Keratinocyte (primary cell): ENCODE measurements around the gene BORCS5.

ENCODE experiments used
- CTCF ChIP-seq, 3 experiments: IDR thresholded peaks in 1 of 3; conservative IDR thresholded peaks in 1 of 3; optimal IDR thresholded peaks in 1 of 3; 2 replicates in 2 of 3; 3 replicates in 1 of 3; pipeline versions ENCODE3 to v1.5.1; 2011; ENCODE audit warnings: low read length in 3 of 3, mild to moderate bottlenecking in 3 of 3, moderate library complexity in 2 of 3, control low read depth in 1 of 3, inconsistent platforms in 1 of 3; ENCODE audit not compliant: insufficient read depth in 2 of 3; ENCODE audit errors: extremely low read depth in 1 of 3
- EZH2 ChIP-seq: IDR thresholded peaks from one replicate; pipeline ENCODE4 v1.6.1; 2012; ENCODE audit warnings: inconsistent platforms, mild to moderate bottlenecking, low read length, moderate library complexity

DNA sequence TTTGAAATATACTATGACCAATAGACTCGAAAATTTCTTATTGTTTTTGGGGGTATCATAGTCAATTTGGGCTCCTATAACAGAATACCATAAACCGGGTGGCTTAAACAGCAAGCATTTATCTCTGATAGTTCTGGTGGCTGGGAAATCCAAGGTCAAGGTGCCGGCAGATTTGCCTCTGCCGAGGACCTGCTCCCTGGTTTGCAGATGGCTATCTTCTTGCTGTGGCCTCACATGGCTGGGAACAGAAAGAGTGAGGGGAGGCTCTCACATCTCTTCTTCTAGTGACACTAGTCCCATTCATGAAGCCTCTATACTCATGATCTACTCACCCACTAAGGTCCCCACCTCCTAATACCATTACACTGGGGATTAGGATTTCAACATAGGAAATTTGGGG is 70.7 kb downstream of the BORCS5 start:
- TF ChIP-seq CTCF (optimal IDR thresholded peaks at IDR 0.05 in 1 of 3, IDR thresholded peaks at IDR 0.05 in 1 of 3, conservative IDR thresholded peaks at IDR 0.05 in 1 of 3; ENCODE audit: extremely low read depth in 1 of 3, insufficient read depth in 2 of 3, low read length in 3 of 3) (no peak), EZH2 (no peak)
